ENCODE results near the gene PPP1R8. TPM values are rescaled to one million over a fixed set of nuclear protein-coding genes. Genes with fewer than 3 reads are reported as not detected.

PPP1R8 gene
- total RNA-seq, 1 donor from 2014 or later = 42.9 TPM

DNA sequence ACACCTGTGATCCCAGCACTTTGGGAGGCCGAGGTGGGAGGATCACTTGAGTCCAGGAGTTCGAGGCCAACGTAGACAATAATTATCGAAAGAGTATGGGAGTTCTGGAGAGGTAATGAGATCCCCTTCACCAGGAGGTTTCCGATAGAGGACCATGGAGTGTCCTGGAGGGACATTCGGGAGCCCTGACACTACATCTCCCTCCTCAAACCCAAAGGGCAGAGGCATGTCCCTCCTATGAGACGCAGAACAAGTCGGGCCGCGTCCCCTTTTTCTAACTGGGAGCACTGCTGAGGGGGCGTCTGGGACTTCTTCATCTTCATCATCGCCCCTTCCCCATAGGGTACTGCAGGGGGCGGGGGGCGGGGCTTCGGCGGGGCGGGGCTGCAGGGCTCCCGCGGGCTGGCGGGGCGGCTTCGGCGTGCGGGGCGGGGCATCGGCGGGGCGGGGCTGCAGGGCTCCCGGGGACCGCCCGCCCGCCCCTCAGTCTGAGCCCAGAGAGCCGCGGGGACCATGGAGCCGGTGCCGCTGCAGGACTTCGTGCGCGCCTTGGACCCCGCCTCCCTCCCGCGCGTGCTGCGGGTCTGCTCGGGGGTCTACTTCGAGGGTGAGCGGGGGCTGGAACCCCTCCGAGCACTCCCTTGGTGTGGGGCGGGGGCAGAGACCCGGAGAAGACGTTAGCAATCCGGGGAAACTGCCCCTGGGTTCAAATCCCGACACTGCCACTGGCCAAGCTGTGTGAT lies 41.6 kb downstream of the PPP1R8 start, which contains the start of gene THEMIS2:
THEMIS2 (plus strand) TSS at position 486 of the 743 bp plus-strand sequence; CDS start at position 514, 28 bp downstream.
- H3K4me1 Mint-ChIP-seq = peaks cover 7% of the 10 kb centered on the region
- DNase-seq (ENCODE audit: low spot score in 2 of 2, unreplicated experiment in 2 of 2) = peak; percentile 59 to 65
- TF ChIP-seq, protein P1, sequence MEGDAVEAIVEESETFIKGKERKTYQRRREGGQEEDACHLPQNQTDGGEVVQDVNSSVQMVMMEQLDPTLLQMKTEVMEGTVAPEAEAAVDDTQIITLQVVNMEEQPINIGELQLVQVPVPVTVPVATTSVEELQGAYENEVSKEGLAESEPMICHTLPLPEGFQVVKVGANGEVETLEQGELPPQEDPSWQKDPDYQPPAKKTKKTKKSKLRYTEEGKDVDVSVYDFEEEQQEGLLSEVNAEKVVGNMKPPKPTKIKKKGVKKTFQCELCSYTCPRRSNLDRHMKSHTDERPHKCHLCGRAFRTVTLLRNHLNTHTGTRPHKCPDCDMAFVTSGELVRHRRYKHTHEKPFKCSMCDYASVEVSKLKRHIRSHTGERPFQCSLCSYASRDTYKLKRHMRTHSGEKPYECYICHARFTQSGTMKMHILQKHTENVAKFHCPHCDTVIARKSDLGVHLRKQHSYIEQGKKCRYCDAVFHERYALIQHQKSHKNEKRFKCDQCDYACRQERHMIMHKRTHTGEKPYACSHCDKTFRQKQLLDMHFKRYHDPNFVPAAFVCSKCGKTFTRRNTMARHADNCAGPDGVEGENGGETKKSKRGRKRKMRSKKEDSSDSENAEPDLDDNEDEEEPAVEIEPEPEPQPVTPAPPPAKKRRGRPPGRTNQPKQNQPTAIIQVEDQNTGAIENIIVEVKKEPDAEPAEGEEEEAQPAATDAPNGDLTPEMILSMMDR (IDR thresholded peaks at IDR 0.05; ENCODE audit: unreplicated experiment) = no peak
- no peak within 1 kb of the TSS for H3K27ac Mint-ChIP-seq
- H3K27me3 Mint-ChIP-seq (ENCODE audit: low read depth) = peaks cover 16% of the 10 kb centered on the region
- H3K4me3 Mint-ChIP-seq = peak within 1 kb of the TSS; percentile 63
- no peaks in the 10 kb centered on the region for H3K36me3 Mint-ChIP-seq
- no peaks in the 10 kb centered on the region for H3K9me3 Mint-ChIP-seq

DNA sequence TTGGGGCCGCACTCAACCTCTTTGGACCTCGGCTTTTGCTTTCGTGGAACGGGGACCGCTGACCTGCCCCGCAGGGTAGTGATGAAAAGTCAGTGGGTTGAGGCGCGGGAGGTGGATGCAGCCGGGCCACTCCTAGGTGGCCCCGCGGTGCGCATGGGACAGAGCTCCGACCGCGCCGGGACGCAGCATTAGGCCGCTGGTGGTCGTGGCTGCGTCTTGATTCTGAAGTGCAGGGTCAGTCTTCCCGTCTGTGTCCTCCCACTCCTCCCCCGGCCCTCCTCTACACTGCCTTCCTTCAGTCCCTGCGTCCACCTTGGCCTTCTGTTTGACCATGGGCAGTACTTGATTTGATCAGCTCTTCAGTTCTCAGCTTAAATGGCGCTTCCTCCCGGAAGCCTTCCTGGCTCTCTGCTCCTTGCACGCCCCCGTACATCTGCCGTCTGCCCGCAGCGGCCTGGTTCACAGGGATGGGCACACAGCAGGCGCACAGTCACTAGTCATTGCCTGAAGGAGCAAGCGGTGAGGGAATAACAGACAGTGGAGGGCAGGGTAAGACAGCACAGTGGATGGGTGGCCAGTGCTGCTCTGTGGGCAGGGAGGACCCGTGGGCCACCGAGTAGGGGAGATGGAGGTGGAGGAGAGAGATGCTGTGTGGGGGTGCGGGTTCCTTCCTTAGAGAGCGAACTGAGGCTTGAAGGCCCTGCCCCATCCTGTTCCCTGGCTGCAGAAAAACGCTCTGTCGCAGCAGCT lies 42.4 kb downstream of the PPP1R8 start:
- peaks cover 6% of the 10 kb centered on the region for H3K4me1 Mint-ChIP-seq
- no peak for DNase-seq (ENCODE audit: low spot score in 2 of 2, unreplicated experiment in 2 of 2)
- peak overlapping the region; percentile 63 for H3K4me3 Mint-ChIP-seq
- TF ChIP-seq, protein P1 (IDR thresholded peaks at IDR 0.05; ENCODE audit: unreplicated experiment) = no peak
- H3K36me3 Mint-ChIP-seq = no peaks in the 10 kb centered on the region
- H3K27ac Mint-ChIP-seq = no peak overlapping the region
- H3K9me3 Mint-ChIP-seq = no peaks in the 10 kb centered on the region
- H3K27me3 Mint-ChIP-seq (ENCODE audit: low read depth) = peaks cover 16% of the 10 kb centered on the region

DNA sequence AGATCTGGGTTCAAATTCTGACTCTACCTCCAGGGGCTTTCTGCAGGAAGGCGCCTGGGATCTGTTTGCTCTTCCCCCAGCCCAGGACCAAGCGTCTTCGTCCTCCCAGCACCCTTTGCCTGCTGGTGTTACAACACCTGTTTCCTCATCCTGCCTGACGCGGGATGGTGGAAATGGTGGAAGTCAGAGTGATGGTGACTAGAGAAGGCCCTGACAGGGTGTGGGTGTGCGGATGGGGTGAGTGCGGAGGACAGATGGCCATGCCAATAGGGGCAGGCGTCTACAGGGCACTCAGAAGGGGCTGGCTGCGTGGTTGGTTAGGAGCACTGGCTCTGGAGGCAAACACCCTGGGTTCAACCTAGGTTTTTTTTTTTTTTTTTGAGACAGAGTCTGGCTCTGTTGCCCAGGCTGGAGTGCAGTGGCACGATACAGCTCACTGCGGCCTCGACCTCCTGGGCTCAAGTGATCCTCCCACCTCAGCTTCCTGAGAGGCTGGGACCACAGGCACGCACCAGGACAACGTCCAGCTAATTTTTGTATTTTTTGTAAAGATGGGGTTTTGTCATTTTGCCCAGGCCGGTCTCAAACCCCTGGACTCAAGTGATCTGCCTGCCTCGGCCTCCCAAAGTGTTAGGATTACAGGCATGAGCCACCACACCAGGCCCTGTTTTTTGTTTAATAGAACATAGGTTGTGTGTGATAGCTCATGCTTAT lies 43.2 kb downstream of the PPP1R8 start:
- H3K27me3 Mint-ChIP-seq (ENCODE audit: low read depth) = peaks cover 16% of the 10 kb centered on the region
- H3K4me1 Mint-ChIP-seq = peaks cover 6% of the 10 kb centered on the region
- TF ChIP-seq, protein P1 (IDR thresholded peaks at IDR 0.05; ENCODE audit: unreplicated experiment) = no peak
- no peak overlapping the region for H3K27ac Mint-ChIP-seq
- H3K36me3 Mint-ChIP-seq = no peaks in the 10 kb centered on the region
- peak overlapping the region; percentile 63 for H3K4me3 Mint-ChIP-seq
- no peak for DNase-seq (ENCODE audit: low spot score in 2 of 2, unreplicated experiment in 2 of 2)
- H3K9me3 Mint-ChIP-seq = no peaks in the 10 kb centered on the region

DNA sequence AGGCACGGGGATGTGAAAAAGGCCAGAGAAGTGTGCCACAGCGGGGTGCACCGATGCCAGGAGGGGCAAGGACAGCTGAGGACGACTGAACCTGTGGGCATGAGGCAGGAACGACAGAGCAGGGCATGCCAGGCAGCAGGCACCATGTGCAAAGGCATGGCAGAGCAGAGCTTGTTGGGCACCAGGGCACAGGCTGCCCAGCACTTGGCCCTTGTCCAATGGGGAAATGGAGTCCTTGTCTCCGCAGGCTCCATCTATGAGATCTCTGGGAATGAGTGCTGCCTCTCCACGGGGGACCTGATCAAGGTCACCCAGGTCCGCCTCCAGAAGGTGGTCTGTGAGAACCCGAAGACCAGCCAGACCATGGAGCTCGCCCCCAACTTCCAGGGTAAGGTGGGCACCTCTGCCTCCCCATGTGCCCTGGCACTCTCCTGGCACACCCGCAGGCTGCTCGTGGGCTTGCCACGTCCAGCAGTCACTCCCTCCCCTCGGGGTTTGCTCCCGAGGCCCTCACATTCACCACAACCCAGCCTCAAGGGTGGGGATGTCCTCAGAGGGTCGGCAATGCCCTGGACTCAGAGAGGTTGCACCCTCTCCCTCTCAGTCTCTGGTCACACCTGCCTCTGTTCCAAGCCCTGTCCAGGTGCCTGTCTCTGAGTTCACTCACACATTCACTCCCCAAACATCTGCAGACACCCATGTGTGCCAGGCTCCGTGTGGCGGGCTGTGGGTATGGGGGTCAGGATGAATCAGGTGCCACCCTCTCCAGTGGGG lies 45.9 kb downstream of the PPP1R8 start:
- peaks cover 16% of the 10 kb centered on the region for H3K27me3 Mint-ChIP-seq (ENCODE audit: low read depth)
- no peak overlapping the region for H3K4me3 Mint-ChIP-seq
- H3K9me3 Mint-ChIP-seq = no peaks in the 10 kb centered on the region
- H3K4me1 Mint-ChIP-seq = peaks cover 6% of the 10 kb centered on the region
- H3K27ac Mint-ChIP-seq = no peak overlapping the region
- H3K36me3 Mint-ChIP-seq = no peaks in the 10 kb centered on the region
- no peak for DNase-seq (ENCODE audit: low spot score in 2 of 2, unreplicated experiment in 2 of 2)
- TF ChIP-seq, protein P1 (IDR thresholded peaks at IDR 0.05; ENCODE audit: unreplicated experiment) = no peak

DNA sequence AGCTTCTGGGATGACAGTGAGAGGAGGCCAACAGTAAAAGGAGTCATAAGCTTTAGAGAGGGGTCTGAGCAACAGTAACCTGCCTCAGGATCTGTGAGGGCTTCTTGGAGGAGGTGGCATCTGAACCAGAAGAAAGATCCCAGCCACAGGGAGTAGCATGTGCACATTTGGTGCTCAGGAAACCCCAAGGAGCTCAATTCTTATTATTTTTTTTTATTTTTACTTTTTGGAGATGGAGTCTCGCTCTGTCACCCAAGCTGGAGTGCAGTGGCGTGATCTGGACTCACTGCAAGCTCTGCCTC lies 46.5 kb downstream of the PPP1R8 start:
- Mint-ChIP-seq H3K9me3 (no peaks in the 10 kb centered on the region), H3K36me3 (no peaks in the 10 kb centered on the region), H3K27ac (no peak overlapping the region), H3K4me3 (no peak overlapping the region), H3K27me3 (ENCODE audit: low read depth) (peaks cover 16% of the 10 kb centered on the region), H3K4me1 (peaks cover 6% of the 10 kb centered on the region)
- no peak for DNase-seq (ENCODE audit: low spot score in 2 of 2, unreplicated experiment in 2 of 2)
- TF ChIP-seq, protein P1 (IDR thresholded peaks at IDR 0.05; ENCODE audit: unreplicated experiment) = no peak
